ENCODE measurements around the gene IFT88. TPM values are rescaled to one million over a fixed set of nuclear protein-coding genes. Genes with fewer than 3 reads are reported as not detected.

The IFT88 gene
- total RNA-seq, 1 donor from 2014 or later, result 5.9 TPM

GRCh38 chr13:20716951-20717350 is 150.0 kb downstream of the IFT88 start:
- Mint-ChIP-seq H3K4me1 (ENCODE audit: low read depth) (peaks cover 35% of the 10 kb centered on the region), H3K36me3 (ENCODE audit: low read depth) (no peaks in the 10 kb centered on the region), H3K27ac (ENCODE audit: unreplicated experiment) (no peak overlapping the region), H3K27me3 (ENCODE audit: low read depth) (no peaks in the 10 kb centered on the region), H3K4me3 (ENCODE audit: unreplicated experiment) (no peak overlapping the region), H3K9me3 (ENCODE audit: low read depth) (no peaks in the 10 kb centered on the region)
- DNase-seq (ENCODE audit: low spot score), result no peak
- no peak for TF ChIP-seq CTCF (IDR thresholded peaks at IDR 0.05)

GRCh38 chr13:20717581-20718542 is 150.9 kb downstream of the IFT88 start:
- H3K36me3 Mint-ChIP-seq (ENCODE audit: low read depth), result no peaks in the 10 kb centered on the region
- H3K4me3 Mint-ChIP-seq (ENCODE audit: unreplicated experiment), result no peak overlapping the region
- H3K4me1 Mint-ChIP-seq (ENCODE audit: low read depth), result peaks cover 39% of the 10 kb centered on the region
- TF ChIP-seq CTCF (IDR thresholded peaks at IDR 0.05), result no peak
- H3K27ac Mint-ChIP-seq (ENCODE audit: unreplicated experiment), result no peak overlapping the region
- no peaks in the 10 kb centered on the region for H3K9me3 Mint-ChIP-seq (ENCODE audit: low read depth)
- DNase-seq (ENCODE audit: low spot score), result no peak
- H3K27me3 Mint-ChIP-seq (ENCODE audit: low read depth), result no peaks in the 10 kb centered on the region

GRCh38 chr13:20718958-20719566 is 152.1 kb downstream of the IFT88 start:
- Mint-ChIP-seq H3K9me3 (ENCODE audit: low read depth) (no peaks in the 10 kb centered on the region), H3K27ac (ENCODE audit: unreplicated experiment) (no peak overlapping the region)

GRCh38 chr13:20719783-20720182 is 152.8 kb downstream of the IFT88 start:
- no peak overlapping the region for H3K4me3 Mint-ChIP-seq (ENCODE audit: unreplicated experiment)
- H3K4me1 Mint-ChIP-seq (ENCODE audit: low read depth), result peaks cover 20% of the 10 kb centered on the region
- H3K9me3 Mint-ChIP-seq (ENCODE audit: low read depth), result no peaks in the 10 kb centered on the region
- no peak overlapping the region for H3K27ac Mint-ChIP-seq (ENCODE audit: unreplicated experiment)
- H3K36me3 Mint-ChIP-seq (ENCODE audit: low read depth), result no peaks in the 10 kb centered on the region
- TF ChIP-seq CTCF (IDR thresholded peaks at IDR 0.05), result no peak
- no peak for DNase-seq (ENCODE audit: low spot score)
- H3K27me3 Mint-ChIP-seq (ENCODE audit: low read depth), result no peaks in the 10 kb centered on the region

More at GRCh38 chr13:20718958-20719566, 152.1 kb downstream of the IFT88 start:
- no peak for DNase-seq (ENCODE audit: low spot score)
- no peaks in the 10 kb centered on the region for H3K36me3 Mint-ChIP-seq (ENCODE audit: low read depth)
- no peak overlapping the region for H3K4me3 Mint-ChIP-seq (ENCODE audit: unreplicated experiment)
- H3K27me3 Mint-ChIP-seq (ENCODE audit: low read depth), result no peaks in the 10 kb centered on the region
- TF ChIP-seq CTCF (IDR thresholded peaks at IDR 0.05), result no peak
- H3K4me1 Mint-ChIP-seq (ENCODE audit: low read depth), result peaks cover 27% of the 10 kb centered on the region

GRCh38 chr13:20720499-20720898 is 153.5 kb downstream of the IFT88 start:
- Mint-ChIP-seq H3K4me1 (ENCODE audit: low read depth) (peaks cover 14% of the 10 kb centered on the region), H3K9me3 (ENCODE audit: low read depth) (no peaks in the 10 kb centered on the region), H3K27me3 (ENCODE audit: low read depth) (no peaks in the 10 kb centered on the region), H3K36me3 (ENCODE audit: low read depth) (no peaks in the 10 kb centered on the region), H3K27ac (ENCODE audit: unreplicated experiment) (no peak overlapping the region), H3K4me3 (ENCODE audit: unreplicated experiment) (no peak overlapping the region)
- TF ChIP-seq CTCF (IDR thresholded peaks at IDR 0.05), result no peak
- DNase-seq (ENCODE audit: low spot score), result no peak
